HG02885 (cell line): Measurements from ENCODE around the gene PIAS2.
A peak's percentile ranks its signal among the peaks of the same experiment; 100 is the strongest.
"Not testable (repeated sequence)": the region's sequence is repeated elsewhere in the genome, so short reads cannot be mapped to it uniquely, and the experiment has no call there.

ENCODE experiments used
- ATAC-seq: cut with Tn5 transposase; IDR thresholded peaks from one replicate; pipeline ENCODE4 v1.9.1; 2021; ENCODE audit warnings: mild to moderate bottlenecking; ENCODE audit not compliant: unreplicated experiment, poor library complexity

The PIAS2 gene, protein sequence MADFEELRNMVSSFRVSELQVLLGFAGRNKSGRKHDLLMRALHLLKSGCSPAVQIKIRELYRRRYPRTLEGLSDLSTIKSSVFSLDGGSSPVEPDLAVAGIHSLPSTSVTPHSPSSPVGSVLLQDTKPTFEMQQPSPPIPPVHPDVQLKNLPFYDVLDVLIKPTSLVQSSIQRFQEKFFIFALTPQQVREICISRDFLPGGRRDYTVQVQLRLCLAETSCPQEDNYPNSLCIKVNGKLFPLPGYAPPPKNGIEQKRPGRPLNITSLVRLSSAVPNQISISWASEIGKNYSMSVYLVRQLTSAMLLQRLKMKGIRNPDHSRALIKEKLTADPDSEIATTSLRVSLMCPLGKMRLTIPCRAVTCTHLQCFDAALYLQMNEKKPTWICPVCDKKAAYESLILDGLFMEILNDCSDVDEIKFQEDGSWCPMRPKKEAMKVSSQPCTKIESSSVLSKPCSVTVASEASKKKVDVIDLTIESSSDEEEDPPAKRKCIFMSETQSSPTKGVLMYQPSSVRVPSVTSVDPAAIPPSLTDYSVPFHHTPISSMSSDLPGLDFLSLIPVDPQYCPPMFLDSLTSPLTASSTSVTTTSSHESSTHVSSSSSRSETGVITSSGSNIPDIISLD

DNA sequence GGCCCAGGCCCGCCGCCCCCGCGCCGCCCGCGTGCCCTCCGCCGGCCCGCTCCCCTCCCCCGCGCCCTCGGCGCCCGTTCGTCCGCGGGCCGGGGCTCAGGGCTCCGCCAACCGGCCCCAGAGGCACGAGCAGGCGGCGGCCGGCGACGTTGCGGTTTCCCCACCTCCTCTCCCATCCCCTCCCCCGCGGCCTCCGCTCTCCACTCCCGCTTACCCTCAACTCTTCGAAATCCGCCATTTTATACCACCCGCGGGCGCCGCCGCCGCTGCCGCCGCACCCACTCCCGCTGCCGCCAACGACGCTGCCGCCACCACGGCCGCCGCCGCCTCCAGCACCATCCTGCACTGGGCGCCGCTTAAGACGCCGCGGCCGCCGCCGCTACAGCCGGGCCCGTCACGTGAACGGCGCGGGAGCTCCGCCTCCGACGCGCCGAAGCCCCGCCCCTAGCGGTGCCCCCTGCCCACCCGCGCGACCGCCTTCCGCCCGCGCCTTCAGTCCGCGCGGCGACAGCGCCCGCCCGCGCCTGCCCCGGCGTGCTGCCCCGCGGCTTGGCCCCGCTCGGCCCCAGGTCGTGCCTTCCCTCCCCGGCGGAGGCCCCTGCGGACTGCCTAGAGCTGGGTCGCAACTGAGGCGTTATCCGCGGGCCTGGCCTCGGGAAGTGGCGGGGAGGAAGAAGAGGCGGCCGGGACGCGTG lies at the start of gene PIAS2, which contains the start of gene KATNAL2:
Gene PIAS2, minus strand, starts transcription at position 400 of the 695 bp plus-strand sequence. Its CDS starts 162 bp downstream, at position 238.
Gene KATNAL2, plus strand, starts transcription at position 495 of the 695 bp plus-strand sequence. CDS start 29,271 bp downstream, outside the sequence.
- ATAC-seq: peak; percentile 88

DNA sequence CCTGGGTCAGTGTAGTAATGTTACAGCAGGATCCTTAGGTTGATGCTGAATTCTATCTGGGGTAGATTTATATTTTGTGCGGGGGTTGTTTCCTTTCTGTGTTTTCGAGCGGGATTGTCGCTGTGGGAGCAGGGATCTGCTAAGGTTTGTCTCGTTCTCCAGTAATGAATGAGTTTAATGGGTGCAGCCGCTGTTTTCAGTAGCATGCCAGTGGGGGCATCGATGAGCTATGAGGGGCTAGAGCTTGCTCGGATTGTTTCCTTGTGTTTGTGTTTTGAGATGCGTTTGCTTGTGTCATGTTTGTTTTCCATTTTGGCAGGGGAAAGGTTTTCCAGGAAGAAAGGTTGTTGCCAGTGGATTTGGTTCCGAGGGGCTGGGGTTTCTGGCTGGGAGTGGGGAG lies 49.0 kb upstream of the PIAS2 start:
- ATAC-seq: not testable (repeated sequence)

DNA sequence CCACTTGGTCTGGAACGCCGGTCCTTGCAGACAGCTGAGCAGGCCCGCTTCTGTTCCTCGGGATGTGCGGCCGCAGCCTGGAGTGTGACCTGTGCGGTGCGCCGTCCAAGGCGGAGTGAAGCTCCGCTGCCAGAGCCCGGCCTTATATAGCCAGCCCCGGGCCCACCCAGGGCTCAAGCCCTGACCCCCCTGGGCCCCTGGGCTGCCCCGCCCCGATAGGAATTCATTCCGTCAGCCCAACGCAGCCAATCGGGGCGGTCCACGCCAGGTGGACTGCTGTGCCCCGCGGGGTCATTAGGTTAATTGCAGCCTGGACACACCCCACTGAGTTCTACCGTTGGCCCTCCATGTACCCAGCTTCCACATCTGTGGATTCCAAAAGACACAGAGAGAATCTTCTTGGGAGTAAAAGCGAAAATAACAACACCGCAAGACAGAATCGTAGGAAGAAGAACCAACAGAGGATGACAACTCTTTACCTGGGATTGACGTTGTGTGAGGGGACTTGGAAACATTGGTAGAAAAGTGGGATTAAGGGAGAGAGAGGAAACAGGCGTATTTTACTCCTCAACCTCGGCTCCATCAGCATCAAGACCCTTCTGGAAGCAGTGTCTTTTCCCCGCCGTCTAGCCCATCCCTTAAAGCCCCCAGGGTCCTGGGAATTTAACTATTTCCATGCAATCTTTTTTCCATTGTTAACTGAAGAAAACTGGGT lies 47.4 kb upstream of the PIAS2 start:
- ATAC-seq: not testable (repeated sequence)

DNA sequence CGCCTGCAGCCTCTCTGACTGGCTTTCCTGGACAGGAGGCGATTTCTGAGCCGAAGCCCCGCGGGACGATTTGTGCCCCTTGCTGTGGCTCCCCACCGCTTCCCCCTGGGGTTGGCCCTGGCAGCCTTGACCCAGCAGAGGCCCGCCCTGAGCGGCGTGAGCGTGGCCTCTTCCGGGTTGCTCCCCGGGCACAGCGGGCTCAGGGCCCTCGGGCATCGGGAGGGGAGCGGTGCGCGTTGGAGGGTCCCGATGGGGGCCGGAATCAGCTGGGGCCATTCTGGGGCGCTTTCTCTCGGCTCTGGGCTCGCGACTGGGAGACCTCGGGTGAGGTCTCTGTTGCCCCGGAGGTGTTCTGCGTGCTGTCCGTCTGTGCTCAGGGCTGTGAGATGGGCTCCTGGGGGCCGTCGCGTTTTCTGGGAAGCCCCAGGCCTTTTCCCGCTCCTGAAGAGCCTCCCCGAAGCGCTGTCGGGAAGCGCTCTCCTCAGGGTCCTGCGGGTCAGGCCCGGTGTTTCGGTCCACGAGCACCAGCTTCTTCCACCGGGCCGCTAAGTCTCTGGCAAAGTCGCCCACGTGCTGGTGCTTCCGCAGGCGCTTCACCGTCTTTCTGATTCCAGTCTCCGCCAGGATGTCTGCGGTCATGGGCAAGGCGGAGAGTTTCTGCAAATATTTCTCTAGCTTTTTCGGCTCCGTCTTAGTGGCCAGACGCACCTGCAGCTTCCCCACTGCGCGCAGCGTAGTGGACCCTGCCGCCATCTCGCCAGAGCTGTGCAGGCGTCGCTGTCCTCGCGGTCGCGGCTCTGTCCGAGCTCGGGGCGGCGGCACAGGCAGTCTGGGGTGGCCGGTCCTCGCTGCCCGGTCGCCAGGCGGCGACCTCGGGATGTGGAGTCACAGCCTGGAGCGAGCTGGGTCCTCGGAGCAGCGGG lies 46.6 kb upstream of the PIAS2 start:
- ATAC-seq: not testable (repeated sequence)

DNA sequence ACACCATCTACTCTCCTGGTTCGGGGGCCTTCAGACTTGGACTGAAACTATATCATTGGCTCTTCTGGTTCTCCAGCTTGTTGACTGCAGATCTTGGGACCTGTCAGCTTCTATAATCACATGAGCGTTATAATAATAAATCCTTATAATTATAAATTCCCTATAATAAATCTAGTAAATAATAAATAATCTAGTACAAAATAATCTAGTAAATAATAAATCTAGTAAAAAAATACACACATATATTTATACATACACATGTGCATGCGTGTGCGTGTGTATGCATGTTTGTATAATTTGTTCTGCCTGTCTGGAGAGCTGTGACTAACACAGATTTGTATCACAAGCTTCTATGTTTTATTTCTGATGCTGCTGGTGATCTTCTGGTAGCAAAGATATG lies 40.9 kb upstream of the PIAS2 start:
- no peak for ATAC-seq

DNA sequence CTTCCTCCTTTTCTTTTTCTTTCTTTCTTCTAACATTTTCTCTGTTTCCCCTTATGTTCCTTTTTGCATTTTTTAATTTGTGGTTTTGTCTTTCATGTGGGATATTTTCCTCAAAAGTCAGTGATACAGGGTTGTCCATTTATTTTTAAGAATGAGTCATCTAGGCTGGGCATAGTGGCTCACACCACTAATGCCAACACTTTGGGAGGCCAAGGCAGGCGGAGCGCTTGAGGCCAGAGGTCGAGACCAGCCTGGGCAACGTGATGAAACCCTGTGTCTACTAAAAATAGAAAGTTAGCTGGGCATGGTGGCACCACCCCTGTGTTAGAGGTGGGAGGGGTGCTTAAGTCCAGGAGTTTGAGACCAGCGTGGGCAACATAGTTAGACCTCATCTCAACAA lies 35.9 kb upstream of the PIAS2 start:
- ATAC-seq: no peak

DNA sequence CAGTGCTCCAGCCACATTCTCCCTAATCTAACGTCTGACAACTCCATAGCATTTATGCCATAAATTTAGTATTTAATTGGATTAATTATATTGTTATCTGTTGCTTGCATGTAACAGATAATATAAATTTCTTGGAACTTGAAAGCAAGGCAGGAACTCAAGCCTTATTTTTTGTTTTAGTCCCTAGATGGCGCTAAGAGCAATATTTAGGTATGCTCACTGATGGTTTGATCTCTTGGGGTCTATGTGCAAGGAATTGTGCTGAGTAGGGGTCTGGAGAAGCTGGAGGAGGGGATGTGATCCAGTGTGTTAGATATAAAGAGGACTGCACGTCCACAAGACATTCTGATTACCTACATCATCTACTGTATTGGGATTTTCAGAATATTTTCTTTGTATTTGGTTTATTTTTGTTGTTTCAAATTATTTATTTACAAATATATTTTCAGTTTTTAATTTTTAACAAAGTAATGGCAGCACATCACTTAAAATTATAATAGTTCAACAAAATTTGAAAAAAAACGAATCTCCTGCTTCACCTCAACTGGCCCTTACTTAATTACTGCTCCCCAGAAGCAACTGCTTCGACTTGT lies 32.9 kb upstream of the PIAS2 start:
- no peak for ATAC-seq

DNA sequence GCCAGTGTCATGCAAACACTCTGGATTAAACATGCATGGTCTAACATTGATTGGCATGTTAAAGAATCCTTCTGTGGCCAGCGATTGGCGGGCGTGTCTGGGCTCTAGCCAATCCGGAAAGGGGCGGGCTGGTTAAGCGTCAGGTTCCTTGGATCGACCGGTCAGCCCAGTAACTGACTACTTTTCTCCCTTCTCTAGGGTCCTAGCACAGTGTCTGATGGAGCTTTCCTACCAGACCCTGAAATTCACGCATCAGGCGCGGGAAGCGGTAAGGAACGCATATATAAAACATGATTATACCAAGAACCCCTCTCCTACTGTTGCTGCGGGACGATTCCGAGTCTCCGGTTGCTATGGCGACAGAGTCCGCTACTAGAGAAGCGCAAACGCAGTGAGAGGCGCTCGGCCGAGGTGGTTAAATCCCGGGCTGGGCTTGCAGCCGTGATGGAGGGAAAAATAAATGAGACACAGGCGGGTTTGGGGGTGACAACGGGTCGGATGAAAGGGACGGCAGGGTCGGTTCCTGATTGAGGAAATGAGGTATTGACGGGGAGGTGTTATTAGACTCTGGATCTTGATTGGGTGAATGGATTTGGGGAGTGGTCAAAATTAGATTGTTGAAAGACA lies 29.5 kb upstream of the PIAS2 start:
- peak; percentile 96 for ATAC-seq

DNA sequence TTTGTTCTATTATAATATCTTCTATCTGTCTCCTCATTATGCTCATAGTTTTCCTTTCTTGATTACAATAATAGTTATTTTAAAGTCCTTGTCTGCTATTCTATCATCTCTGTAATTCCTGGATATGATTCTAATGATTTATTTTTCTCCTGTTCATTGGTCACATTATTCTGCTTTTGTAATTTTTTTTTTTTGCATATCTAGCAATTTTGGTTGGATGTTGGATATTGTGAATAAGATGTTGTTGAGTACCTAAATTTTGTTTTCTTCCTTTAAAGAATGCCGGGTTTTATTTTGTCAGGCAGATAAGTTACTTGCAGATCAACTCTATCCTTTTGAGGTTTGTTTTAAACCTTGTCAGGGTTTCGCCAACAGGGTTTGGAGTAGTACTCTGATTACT lies 25.3 kb upstream of the PIAS2 start:
- ATAC-seq: no peak

DNA sequence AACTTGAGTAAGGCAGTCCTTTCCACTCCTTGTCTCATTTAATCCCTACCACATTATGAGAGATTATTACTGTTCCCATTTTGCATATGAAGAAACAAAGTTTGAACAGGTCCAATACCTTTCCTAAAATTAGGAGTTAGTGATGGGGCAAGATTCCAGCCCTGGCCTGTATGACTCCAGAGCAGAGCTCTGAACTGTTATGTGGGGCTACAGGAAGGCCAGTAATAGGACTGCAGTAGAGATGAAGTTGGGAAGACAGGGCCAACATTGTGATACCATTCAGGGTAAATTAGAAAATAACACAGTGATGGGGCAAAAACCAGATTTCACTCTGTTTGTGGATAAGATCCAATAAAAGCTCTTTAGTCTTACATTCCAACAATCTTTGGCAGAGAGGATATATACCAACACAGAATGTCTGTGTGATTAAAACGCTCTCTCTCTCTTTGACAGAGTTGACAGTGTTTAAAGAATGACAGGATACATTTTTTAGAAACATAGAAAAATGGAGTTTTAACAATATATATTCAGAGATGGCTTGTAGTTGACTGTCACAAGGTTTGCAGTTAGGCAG lies 22.8 kb upstream of the PIAS2 start:
- no peak for ATAC-seq

DNA sequence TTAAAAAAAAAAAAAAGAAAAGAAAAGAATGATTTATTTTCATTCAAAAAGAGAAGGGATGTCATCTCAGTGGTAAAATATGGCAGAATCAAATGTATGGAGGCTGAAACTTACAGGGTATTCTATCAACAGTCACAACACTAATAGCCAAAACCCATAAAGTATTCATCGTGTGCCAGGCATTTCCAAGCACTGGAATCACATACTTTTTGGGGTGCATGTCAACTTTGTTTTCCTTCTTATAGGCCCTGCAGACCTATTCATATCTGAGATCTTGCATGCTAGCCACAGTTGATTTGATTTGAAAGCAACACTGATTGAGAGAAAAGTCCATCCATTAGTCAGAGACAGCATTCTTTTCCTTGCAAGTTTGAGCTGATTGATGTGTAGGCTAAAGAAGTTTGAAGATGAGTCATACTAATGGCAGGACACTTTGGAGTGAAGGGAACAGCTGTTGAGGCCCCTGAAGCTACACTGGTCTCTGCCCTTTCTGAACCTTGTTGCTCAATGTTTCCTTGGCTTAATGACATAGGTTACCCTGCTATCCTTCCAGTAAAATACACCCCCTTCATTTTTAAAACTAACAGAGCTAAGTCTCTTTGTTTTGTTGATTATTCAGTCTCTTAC lies 22.1 kb upstream of the PIAS2 start:
- no peak for ATAC-seq

DNA sequence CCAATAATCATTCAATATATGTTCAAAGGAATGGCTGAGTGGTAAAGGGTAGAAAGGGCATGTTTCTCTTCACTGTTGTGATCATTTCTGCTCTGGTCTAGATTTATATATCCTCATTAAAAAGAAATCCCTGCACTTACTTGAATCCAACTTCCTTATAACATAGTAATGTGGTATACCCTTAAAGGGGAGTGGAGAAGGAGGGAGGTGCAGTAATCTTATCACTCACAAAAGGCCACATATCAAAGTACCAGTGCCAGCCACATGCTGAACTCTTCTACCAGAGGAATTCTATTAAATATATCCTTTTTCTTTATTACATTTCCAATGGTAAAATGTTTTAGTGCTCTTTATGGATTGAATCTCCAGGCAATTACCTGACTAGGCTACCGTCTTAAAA lies 3.3 kb upstream of the PIAS2 start:
- ATAC-seq: no peak

DNA sequence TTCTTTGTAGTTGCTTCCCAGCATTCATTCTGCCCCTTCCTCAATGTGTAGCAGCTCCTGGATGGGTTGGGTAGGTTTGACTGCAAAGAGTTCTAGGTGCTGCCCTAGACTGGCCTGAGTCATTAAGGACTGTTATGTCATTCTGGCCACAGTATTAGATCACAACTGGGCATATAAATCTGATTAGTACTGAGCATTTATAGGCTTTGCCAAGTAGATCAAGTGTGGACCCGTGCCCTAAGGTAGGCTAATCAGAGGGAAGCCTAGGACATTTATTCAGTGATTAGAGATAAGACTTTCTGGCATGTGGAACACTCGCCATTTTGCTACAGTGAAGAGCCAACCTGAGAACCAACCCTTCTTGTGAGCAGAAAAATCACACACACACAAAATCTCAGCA lies 2.8 kb upstream of the PIAS2 start:
- ATAC-seq: no peak

DNA sequence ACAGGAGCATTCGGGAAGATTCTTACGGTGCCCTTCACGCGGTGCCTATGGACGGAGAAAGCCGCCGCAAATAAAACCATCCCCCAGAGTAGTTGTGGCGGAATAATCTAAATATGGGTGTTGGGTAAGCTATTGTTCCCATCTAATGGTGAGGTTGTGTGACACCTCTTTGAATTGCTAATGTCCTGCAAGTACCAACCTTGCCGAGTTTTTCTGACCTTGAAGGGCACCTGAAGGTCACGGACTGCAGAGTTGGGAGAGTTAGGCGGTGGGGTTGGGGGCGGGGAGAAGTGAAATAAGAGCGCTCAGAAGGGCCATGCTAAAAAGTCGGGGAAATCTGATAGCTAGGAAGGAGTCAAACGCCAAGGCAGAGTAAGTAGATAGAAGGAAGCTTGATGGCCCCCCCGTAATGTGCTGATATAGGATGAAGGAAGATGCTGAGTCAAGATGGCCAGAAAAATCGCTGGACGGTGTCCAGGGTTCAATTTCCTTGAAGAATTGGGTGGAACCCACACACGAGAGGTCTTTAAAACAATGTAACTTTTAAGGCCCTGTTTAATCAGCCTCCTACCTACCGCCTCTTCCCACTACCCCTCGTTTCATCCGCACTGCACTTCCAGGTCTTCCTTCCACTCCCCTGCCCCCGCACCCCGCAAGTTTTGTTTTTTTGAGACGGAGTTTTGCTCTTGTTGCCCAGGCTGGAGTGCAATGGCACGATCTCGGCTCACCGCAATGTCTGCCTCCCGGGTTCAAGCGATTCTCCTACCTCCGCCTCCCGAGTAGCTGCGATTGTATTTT lies 695 bp upstream of the PIAS2 start:
- peak; percentile 20 for ATAC-seq

DNA sequence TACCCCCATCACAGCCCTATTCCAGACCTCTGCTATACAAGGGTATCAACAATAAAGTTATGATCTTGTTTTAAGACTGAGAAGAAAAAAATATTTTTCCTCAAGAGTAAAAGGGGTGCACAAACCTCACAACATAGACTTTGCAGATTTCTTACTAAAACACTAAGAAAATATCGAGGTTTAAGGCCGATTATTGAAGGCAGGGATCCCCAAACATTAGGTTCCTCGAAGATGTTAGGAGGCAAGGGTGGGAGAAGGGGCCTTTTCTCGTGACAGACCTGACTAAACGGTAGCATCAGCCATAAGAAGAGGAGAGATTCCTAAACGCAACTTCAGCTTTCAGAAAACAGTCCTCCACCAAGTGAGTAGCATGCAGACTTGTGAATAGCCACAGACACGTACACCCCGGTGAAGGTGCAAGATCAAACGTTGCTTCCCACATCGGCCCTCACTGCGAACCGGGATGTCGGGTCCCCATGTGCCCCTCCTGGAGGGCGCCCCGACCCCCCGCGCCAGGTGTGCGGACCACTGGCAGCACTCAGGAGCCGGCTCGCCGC lies 678 bp downstream of the PIAS2 start:
- ATAC-seq: peak; percentile 38

DNA sequence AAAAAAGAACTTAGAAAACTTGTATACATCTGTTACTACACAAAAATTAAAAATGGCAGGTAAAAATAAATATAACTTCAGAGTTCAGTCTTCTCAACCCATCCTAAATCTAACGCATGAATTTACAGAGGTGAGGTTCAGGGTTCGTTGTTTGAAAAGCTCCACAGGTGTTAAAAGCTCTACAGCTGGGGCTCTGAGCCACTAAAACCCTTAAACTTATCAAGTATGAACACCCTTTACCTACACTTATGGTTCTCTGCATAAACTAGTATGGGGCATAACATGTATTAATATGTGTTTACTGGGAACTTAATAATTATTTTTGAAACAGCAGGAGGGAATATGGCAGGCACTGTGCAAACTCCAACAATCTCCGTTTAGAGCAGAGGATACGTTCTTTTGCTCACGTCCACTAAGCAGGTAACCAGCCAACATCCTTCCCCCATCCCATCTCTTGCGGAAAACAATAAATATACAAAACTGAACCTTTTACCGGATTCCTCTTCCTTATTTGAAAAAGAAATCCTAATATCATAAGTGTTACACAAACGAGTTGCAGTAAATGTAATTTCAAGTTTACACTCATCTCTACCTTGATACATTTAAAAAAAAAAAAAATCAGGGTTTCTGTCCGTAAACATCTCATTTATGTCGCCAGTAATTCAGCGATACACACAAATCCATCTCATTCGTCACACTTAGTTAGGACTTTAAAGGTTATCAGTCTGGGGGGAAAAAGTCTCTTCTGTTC lies 1.3 kb downstream of the PIAS2 start:
- no peak for ATAC-seq
